Ovary (tissue), 3 donors: Measurements from ENCODE around the gene SV2C.

Experiments
- CTCF ChIP-seq, 3 donors: fragments of 450-650 bp in 2 of 3; fragments of 200-600 bp in 1 of 3; IDR thresholded peaks; one replicate each; pipeline versions ENCODE4 v1.5.1 to v1.8.0; 2016 to 2022; ENCODE audit warnings: antibody characterized with exemption in 3 of 3, mild to moderate bottlenecking in 1 of 3
- EP300 ChIP-seq: sonication (generic); formaldehyde crosslinking; IDR thresholded peaks from one replicate; pipeline ENCODE4 v1.6.1; 2017; ENCODE audit warnings: antibody characterized with exemption
- POLR2A ChIP-seq: fragments of 450-650 bp; IDR thresholded peaks from one replicate; pipeline ENCODE4 v1.6.1; 2017; ENCODE audit warnings: antibody characterized with exemption, mild to moderate bottlenecking, moderate library complexity
- donor health status: DM: no; HTN: no; CAD: no.

- TF ChIP-seq CTCF (IDR thresholded peaks at IDR 0.05) (no peak), POLR2A (no peak), EP300 (no peak)
Measured at GRCh38 chr5:76240336-76240735, 157.2 kb downstream of the SV2C start.
